ENCODE data around the gene RCAN2. TPM values are rescaled to one million over a fixed set of nuclear protein-coding genes. Genes with fewer than 3 reads are reported as not detected.

RCAN2 gene
- total RNA-seq, 1 donor from 2014 or later, result 10.8 TPM

DNA sequence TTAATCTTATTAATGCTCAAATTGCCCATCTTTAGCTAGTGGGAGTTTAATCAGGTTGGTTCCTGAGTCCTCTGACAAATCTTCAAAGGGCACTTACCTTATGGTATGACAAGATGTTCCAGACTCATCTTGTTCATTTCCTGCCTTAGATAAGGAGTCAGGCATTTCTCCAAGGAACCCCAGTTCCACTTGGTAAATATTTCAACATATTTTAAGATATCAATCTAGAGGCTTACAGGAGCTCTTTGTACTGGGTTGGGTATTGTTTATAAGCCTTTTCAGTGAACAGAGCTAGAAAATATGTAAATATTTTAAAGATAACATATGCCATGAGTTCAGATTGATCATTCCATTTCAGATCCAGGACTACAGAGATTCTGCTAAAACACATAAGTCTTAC lies 159.8 kb downstream of the RCAN2 start:
- DNase-seq, result no peak

DNA sequence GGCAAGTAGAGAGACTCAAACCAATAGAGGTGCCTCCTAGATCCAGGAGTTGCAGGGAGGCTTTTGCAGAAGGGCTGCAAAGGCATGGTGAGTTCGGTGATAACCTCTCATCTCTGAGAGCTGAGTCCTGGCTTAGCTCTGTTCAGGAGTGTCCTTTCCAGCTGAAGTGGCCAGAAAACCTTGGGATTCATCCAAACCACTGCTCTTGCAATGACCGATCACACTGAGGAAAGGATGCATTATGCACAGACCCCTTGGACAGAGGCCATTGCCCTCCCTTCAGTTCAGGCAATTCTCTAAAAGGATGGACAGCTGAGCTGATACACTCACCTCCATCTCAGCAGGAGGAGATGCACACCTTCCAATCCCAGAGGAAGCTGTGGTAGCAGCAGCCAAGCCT lies 161.7 kb downstream of the RCAN2 start:
- no peak for DNase-seq

DNA sequence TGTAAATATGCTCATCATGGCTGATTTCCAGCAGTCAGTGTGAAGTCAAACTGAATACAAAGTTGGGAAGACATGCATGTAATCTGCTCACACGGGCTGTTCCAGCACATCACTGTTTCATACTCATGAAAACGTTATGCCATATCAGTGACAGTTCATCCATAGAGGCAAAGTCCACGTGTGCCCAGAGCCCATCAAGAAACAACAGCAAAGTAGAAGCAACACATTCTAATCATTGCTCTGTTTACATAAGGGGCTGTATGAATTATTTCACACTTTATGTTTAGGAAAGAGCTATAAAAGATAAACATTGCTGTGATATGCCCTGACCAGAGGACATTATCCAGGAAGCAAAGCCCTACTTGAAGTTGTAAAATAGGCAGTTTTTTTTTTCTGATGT lies 163.5 kb downstream of the RCAN2 start:
- no peak for DNase-seq

DNA sequence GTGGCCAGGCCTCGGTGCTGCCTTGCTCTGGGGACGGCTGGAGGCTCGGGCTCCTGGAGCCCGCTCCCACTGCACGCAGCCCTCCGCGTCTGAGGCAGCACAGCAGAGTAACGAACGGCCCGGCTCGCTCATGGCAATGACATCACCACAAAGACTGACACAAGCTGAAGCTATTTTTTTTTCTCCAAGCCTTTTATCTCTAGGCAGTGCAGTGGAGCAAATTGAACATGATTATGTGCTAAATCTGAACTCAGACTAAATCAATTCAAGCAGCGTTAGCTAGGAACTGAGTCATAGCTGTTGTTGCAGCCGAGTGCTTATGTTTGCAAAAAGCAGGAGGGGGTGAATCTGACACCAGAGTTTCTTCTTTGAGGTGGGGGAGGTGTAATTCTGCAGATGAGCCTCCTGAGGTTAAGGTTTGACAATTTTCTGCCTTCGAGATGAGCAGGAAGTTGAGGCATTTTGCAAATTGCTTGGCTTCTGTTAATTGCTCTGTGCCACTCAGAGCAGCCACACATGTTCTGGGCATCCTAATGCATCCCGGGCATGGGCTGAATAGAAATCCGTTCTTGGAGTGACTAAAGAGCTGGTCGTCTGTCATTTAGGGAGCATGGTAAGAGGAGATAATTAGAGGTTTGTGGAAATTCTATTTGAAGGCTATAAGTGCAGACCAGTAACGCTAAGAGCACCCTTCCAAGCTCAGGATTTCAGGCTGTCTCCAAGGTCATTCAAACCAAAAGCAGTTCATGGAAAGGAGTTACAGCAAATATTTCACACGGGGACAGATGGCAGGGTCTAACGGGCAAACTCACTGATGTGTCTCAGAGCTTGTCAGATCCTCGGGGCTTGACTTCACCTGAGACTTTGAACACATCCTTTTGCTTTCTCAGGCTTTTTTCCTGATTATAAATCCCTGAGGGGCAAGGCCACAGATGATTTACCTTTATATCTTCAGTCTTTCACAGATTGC lies 165.4 kb downstream of the RCAN2 start:
- DNase-seq, result no peak

DNA sequence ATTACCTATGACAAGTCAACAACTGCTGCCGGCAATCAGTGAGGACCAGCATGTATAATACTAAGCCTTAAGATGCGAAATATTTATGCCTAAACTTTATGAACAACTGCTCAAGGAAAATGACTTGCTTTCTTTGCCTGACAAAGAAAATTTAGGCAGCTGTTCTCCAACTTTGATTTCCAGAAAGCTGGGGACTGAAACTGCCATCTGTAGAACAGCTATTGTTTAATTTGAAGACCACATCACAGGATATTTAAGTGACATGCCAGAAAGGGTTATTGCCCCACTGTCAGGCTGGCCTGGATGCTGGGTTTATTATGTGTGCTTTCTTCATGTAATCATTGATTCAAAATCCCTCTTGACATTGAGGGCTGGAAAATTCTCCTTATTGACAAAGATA lies 166.5 kb downstream of the RCAN2 start:
- peak; percentile 21 for DNase-seq

DNA sequence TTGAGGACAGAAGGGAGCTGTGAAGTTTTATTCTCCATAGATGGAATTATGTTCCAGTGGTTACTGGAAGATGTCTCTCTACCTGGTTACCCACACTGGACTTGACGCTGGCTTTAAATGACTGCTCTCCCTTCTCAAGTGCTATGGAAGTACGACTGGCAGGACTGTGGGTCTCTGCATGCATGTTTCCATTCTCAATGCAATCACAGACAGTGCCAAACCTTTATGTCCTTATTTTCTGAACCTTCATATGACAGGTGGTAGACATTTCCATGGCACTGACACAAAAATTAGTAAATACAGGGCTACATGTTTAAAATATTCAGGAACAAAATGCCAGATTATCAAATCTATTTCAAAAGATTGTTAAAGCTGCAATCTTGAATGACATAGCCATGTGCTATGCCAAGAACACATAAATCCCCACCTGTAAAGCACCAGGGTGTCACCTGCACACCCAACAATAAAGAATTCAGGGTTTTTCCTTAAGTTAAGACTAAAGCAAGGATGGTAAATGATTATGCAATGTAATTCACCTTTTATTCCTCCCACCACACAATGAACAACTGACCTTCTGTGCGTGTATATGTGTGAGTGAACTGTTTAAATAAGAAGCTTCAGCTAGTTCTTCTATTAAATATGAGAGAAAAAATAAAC lies 167.2 kb downstream of the RCAN2 start:
- DNase-seq, result no peak

DNA sequence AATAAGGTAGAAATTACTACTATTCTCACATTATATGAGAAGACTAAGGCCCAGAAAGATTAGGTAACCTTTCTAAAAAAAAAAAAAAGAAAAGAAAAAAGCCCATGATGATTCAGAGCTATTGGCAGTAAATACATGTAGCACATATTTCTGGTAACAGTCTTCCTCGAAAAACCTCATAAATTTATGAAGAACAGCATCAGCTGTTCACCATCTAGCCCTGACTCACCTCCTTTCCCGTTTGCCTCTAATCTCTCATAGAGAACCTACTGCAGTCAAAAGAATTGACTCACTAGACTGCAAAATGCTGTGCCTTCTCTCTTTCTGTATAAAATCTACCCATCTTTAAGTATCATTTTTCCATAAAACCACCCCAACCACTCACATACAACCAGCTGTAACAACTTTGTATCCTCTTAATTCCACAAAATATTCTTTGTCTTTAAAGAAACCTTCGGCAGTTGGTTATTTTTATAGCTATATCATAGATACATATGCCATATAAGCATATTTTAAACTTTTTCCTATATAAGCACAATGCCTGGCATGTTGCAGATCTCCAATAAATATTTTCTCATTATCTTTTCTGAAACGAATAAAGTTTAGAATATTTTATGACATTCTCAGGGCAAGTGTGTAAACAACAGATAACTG lies 167.8 kb downstream of the RCAN2 start:
- peak; percentile 5 for DNase-seq

DNA sequence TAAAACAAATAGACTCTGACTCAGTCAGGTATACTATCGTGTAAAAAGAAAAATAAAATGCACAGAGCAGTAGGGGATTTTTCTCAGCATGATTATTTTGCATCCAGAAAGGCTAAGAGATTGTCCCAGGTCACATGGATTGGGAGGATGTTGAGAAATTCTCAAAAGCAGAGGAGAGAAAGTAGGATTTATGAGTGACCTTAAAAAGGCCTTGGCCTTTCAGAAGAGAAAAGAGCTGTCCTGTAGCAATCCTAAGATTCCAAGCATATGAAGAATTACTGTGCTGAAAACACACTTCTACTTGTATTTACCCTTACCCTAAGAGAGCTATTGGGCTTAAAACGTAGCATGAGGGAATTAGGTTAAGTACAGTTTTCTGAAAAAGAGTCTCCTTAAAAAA lies 170.7 kb downstream of the RCAN2 start:
- no peak for DNase-seq

DNA sequence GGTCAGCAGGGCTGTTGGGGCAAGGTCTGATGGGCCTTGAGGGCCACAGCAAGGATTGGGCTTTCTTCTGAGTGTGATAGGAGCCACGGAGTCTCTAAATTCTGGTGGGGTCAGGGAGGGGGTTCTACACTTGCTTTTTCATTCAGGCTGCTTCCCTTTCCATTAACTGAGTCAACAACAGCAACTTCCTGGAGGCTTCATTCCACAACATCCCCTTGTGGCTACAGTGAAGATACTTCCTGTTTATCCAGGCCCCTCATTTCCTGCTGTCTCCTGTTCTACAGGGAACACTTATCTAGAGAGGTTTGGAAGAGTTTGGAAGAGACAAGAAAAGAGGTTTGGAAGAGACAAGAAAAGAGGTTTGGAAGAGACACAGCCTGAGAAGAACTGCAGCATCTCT lies 175.7 kb downstream of the RCAN2 start:
- DNase-seq, result no peak

DNA sequence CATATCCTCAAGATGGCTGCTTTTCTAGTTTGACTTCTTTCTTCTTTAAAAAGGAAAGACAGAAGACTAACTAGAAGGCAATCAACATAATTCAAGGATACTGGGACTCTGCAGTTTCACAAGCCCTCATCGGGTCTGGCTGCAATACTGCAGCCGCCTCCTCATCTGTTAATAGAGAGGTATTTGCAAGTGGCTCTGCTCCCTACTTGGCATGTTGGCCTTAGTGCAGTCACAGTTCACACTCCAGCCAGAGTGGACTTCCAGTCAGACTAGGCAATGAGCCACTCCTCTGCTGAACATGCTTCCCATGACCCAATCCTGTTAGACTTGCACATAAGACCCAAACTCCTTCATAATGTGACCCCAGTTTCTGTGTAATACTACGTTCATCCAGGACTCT lies 178.6 kb downstream of the RCAN2 start:
- no peak for DNase-seq

DNA sequence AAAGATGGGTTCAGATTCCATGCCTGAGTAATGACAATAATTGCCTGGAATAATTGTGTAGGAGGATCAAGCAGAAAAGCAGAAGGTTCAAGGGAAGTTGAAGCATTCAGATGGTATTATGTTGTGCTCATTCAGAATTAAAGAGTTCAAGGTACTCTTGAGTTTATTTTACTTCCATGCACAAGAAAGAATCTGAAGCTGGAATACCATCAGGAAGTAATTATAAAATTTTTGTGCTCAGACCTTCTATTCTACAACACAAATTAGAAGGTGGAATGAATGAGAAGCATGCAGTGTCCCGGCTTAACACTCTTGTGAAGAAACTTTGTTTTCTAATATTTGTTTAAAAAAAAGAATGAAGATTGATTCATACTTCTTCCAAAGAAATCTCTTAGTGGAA lies 181.1 kb downstream of the RCAN2 start:
- DNase-seq, result no peak

DNA sequence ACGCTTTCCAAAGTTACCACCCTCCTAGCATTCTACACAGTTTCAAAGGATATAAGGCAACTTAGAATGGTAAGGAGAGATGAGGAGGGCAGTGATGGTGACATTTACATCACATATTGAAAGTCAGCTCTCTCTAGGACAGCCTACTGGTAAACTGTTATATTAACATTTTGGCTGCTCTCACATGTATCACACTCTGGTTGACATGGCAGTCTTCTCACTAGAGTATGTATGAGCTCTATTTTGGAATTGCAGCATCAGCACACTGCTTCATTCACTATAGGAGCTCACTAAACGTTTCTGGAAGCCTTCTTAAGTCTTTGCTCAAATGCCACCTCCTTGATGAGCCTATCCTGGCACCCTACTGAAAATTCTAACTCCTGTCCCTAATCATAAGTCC lies 184.8 kb downstream of the RCAN2 start:
- DNase-seq, result no peak

DNA sequence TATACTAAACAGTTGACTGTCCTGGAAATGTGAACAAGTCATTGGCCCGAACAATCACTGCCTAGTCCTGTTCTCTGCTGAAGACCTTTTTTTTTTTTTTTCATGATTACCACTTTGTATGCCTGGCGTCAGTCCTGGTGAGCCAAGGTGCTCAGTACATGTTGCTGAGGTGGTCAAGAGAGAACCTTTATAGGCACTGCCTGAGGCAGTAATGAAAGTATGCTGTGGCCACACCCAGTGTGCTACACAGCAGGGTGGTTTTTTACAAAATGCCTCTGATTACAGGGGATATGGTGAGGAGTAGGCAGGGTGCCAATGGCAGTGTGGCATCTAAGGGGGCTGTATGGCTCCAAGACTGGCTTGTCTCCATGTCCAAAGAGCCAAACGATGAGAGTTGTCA lies 185.4 kb downstream of the RCAN2 start:
- DNase-seq, result no peak

DNA sequence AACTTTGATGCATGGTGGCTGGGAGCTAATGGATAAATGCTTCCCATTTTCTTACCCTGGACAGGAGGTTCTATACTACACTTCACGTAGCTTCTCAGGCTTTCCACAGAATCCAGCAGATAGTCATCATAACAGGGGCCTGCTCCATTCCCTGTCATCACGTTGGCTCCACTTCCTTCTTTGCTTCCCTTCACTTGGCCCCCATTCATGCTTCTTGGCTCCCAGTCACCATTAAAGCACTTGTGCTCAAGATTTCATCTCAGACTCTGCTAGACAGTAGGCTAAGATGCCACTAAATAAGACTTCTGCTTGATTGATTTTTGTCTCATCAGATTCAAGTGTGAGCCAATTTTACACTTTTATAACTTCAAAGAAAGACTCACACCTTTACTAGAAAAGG lies 186.0 kb downstream of the RCAN2 start:
- DNase-seq, result no peak

DNA sequence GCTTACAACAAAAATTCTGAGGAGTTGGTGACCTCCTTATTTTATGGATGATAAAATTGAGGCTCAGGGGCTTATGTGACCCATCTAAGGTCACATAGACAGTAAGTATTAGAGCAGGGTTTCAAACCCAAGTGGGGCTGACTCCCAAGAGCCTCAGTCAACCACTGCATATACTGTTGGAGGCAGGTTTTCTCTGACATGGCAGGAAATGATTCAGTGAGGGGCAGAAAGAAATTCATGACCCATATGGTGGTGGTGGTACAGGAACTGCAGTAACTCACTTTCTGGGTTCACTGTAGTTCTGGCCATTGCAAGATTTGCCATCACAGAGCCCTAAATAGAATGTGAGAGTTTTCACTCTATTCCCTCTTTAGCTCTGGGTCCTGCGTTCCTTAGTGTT lies 188.4 kb downstream of the RCAN2 start:
- DNase-seq, result no peak

DNA sequence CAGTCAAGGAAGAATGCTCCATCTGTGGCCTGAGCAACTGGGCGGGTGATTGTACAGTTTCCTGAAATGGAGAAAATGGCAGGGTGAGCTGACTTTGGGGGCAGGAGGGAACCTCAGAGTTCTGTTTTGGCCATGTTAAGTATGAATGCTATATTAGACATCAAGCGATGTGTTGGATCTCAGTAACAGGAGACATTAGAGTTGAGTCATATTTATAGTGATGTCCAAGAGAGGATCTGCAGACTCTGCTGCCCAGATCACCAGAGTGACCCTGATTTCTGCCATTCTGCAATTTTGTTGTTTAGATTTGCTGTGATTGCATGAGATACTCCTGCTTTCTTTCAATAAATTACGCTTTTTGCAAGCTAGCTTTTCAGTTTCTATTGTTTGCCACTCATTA lies 189.1 kb downstream of the RCAN2 start:
- DNase-seq, result no peak

DNA sequence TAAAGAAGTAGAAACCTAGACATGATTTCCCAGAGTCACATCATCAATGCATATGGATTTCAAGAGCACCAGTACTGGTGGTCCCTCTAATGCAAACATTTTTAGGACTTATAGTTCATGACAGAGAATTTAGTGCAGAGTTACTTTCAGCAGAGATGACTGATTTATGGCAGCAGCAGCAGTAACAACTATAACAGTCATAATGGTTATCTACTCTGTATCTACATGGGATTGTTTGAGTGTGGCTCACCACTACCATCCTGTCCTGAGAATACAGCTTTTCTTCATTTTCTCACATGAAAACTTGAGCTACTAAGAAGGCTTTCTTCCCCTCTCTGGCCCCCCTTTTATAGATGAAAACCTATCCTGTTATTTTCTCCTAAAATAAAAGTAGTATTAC lies 192.0 kb downstream of the RCAN2 start:
- no peak for DNase-seq

DNA sequence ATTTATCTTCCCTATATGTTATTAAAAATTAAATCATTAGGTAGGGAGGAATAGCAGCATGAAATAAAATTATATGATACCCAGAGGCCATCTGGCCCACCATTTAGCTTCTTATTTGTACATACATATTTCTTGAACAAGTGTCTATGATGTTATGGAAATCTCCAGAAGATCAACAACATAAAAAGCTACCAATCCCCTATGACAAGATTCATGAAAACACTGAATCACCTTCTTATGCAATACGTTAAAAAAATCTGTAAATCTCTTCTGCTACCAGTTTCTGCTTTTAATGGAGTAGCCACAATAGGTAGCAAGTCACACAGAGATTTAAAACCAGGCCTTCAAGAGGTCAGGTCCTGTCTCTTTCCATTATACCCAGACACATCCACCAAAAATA lies 194.7 kb downstream of the RCAN2 start:
- no peak for DNase-seq

DNA sequence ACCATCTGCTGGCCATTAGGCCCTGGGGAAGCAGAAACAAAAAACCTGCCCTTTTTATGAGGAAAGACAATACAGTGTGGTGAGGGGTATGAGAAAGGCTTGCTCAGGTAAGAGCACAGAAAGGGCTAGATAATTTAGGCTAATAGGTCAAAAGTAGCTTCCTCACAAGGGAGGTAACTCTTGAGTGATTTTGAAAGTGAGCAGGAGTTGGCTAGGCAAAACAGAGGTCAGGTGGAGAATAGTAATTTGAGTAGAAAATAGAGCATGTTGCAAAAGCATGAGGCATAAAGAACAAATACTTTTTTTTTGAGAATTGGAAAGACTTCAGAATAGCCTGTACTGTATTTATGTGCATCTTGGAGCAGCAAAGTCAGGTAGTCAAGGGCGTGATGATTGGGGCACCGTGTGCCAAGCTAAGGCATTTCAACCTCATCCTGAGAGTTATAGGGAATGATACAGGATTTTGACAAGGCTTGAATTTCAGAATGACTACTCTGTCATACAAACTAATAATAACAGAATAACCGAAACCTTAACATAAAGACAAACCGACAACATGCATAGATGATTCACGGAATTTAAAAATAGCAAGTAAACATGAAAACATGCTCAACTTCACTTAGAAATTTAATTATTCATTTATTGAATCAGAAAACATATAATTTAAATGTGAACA lies 197.5 kb downstream of the RCAN2 start:
- no peak for DNase-seq

DNA sequence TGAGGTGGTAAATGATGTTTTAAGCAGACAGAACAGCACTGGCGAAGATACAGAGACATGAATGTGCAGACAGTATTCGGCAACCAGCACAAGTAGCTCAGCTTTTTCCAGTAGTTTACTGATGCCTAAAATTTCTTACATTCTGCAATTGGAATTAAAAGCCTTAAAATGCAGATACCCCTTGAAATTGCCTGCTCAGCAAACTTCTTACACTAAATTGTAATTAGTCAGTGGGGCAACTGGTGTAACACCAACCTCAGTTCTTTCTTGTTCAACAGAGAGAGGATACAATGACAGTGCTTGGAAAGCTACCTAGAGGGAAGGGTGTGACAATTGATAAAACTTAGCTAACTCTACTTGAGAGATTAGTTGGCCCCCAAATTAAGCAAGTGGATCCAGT lies 199.4 kb downstream of the RCAN2 start:
- no peak for DNase-seq

DNA sequence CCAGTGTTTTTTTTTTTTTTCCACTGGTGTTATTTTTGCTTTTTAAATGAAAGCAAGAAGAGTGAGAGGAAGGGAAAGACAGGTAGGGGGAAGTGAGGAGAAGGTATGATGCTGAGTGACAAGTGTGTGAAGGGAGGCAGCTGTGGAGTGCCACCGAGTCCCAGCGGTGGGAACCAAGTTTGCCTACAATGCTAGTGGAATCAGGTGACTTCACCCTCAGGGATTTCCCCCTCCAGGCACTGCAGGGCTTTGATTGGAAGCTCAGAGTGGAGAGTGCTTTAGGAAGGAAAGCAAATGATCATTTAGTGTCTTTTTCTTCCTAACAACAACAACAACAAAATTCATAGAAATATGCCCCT lies 200.0 kb downstream of the RCAN2 start:
- DNase-seq, result no peak

DNA sequence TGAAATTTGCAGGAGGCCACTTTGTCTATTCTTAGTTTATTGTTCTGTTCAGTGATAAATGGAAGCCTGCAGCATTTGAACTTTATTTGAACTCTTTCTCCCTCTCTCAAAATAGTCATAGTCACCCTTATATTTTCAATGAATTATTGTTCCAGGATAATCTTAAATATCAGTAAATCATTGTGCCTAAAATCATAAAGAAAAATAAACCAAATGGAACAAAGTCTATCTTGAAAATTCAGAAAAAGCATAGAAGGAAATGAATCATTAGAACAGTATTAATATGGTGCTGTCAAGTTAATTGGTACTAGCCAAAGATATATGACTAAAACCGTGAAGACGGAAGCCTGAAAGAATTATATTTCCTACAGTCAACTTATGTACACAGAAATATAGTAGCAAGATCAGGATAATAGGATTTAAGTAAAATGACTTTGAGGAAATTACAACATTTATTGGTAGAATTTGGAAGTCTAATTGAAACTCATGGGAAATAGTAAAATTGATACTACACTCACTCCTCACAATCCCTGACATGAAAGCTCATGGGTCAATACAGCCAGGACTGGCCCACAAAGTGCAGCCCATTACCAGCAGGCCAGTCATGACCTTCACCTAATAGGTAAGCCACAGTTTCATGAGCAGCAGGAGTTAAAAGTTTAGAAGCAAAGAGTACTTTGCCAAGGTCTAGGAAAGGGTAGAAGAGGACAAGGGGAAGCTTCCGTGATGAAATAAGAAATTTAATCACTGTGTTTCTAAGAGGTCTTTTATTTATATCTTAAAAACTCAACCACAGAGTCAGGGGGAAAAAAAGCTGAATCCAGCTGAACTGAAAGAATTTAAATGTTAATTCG lies 200.6 kb downstream of the RCAN2 start:
- no peak for DNase-seq

Data from tongue (tissue), 2 donors.